ENCODE results near the gene OSBPL1A.

- TF ChIP-seq CTCF (IDR thresholded peaks at IDR 0.05) (no peak), FOXP4 (CRISPR knock-in tag; IDR thresholded peaks at IDR 0.05) (no peak), ELF4 (CRISPR knock-in tag; IDR thresholded peaks at IDR 0.05; ENCODE audit: low read depth) (no peak), KAT7 (CRISPR knock-in tag; IDR thresholded peaks at IDR 0.05; ENCODE audit: borderline replicate concordance) (no peak)
These were observed 19.9 kb upstream of the OSBPL1A start for GRCh38 chr18:24417480-24417879.

Measured in WTC11 (cell line).